Peyer's patch (tissue), 4 donors: ENCODE data around the gene RNF169. TPM values are rescaled to one million over a fixed set of nuclear protein-coding genes. Genes with fewer than 3 reads are reported as not detected.

Experiments used
- DNase-seq, 3 donors: peaks; one replicate each; pipeline ENCODE4 v3.0.0-alpha.2; 2017 to 2019
- H3K27ac ChIP-seq, 4 donors: fragments of 200-600 bp; sonication (generic); one replicate each; pipeline ENCODE4 v1.5.1; 2016 to 2019
- H3K27me3 ChIP-seq, 2 donors: fragments of 200-600 bp; sonication (generic); one replicate each; pipeline ENCODE4 v1.5.1; 2019
- H3K36me3 ChIP-seq, 3 donors: fragments of 200-600 bp; sonication (generic); one replicate each; pipeline ENCODE4 v1.5.1; 2016 to 2019
- H3K4me1 ChIP-seq, 4 donors: fragments of 200-600 bp; sonication (generic); one replicate each; pipeline ENCODE4 v1.5.1; 2016 to 2019
- H3K4me3 ChIP-seq, 4 donors: fragments of 200-600 bp; sonication (generic); 1 replicate in 3 of 4; 2 replicates in 1 of 4; pipeline ENCODE4 v1.5.1; 2016 to 2019; ENCODE audit warnings: mild to moderate bottlenecking in 1 of 4
- H3K9me3 ChIP-seq, 4 donors: fragments of 200-600 bp; sonication (generic); one replicate each; pipeline ENCODE4 v1.5.1; 2016 to 2019; ENCODE audit warnings: mild to moderate bottlenecking in 1 of 4
- CTCF ChIP-seq, 6 experiments: fragments of 450-650 bp in 4 of 6; fragments of 200-600 bp in 2 of 6; sonication (generic) in 1 of 6; IDR thresholded peaks; one replicate each; pipeline ENCODE4 v1.5.1; 2017 to 2019; ENCODE audit warnings: antibody characterized with exemption in 6 of 6, mild to moderate bottlenecking in 3 of 6, moderate library complexity in 1 of 6
- POLR2A ChIP-seq, 2 donors: fragments of 450-650 bp; IDR thresholded peaks; one replicate each; pipeline ENCODE4 v1.5.1; 2017; ENCODE audit warnings: antibody characterized with exemption in 2 of 2, mild to moderate bottlenecking in 2 of 2, moderate library complexity in 2 of 2
- total RNA-seq, 4 donors: library from RNA; depleted of rRNA; stranded (reverse); fragments of >200 nt; gene quantifications; one replicate each; pipeline ENCODE4 v1.1.0, GENCODE V29; 2016

Gene RNF169
- total RNA-seq, 4 donors from 2014 or later: 14.2 to 33.8 (median 19.2) TPM

GRCh38 chr11:74786574-74786973, 37.9 kb downstream of the RNF169 start:
- peaks cover 0 to 19% (median 8%) of the 10 kb centered on the region in 4 donors for H3K4me1 ChIP-seq
- no peak overlapping the region for H3K4me3 ChIP-seq
- no peaks in the 10 kb centered on the region for H3K9me3 ChIP-seq
- DNase-seq: no peak
- TF ChIP-seq CTCF (IDR thresholded peaks at IDR 0.05) (no peak), POLR2A (IDR thresholded peaks at IDR 0.05) (no peak)
- no peak overlapping the region for H3K27ac ChIP-seq
- H3K27me3 ChIP-seq: no peaks in the 10 kb centered on the region
- H3K36me3 ChIP-seq: peaks cover 0 to 20% (median 0%) of the 10 kb centered on the region in 3 donors

- no peak for DNase-seq
- Histone ChIP-seq H3K27me3 (no peaks in the 10 kb centered on the region), H3K4me3 (no peak overlapping the region), H3K27ac (no peak overlapping the region), H3K36me3 (peaks cover 0 to 42% (median 0%) of the 10 kb centered on the region in 3 donors), H3K4me1 (no peaks in the 10 kb centered on the region), H3K9me3 (no peaks in the 10 kb centered on the region)
- no peak for TF ChIP-seq POLR2A (IDR thresholded peaks at IDR 0.05)
- no peak for TF ChIP-seq CTCF (IDR thresholded peaks at IDR 0.05)
These were observed 42.9 kb downstream of the RNF169 start for GRCh38 chr11:74791333-74792100.

- Histone ChIP-seq H3K4me3 (no peak overlapping the region), H3K27ac (no peak overlapping the region), H3K27me3 (no peaks in the 10 kb centered on the region), H3K4me1 (no peaks in the 10 kb centered on the region), H3K9me3 (no peaks in the 10 kb centered on the region), H3K36me3 (peaks cover 0 to 3% (median 0%) of the 10 kb centered on the region in 3 donors)
- no peak for DNase-seq
- TF ChIP-seq CTCF (IDR thresholded peaks at IDR 0.05): no peak
- TF ChIP-seq POLR2A (IDR thresholded peaks at IDR 0.05): no peak
These were observed 57.6 kb downstream of the RNF169 start for GRCh38 chr11:74806267-74806666.

- no peak for DNase-seq
- Histone ChIP-seq H3K4me3 (no peak overlapping the region), H3K9me3 (no peaks in the 10 kb centered on the region), H3K27me3 (no peaks in the 10 kb centered on the region), H3K36me3 (peaks cover 0 to 15% (median 0%) of the 10 kb centered on the region in 3 donors), H3K4me1 (no peaks in the 10 kb centered on the region), H3K27ac (no peak overlapping the region)
- TF ChIP-seq POLR2A (IDR thresholded peaks at IDR 0.05): no peak
- no peak for TF ChIP-seq CTCF (IDR thresholded peaks at IDR 0.05)
These were observed 61.2 kb downstream of the RNF169 start for GRCh38 chr11:74809801-74810200.

- H3K36me3 ChIP-seq: peaks cover 0 to 38% (median 0%) of the 10 kb centered on the region in 3 donors
- H3K4me3 ChIP-seq: no peak overlapping the region
- H3K27ac ChIP-seq: no peak overlapping the region
- H3K27me3 ChIP-seq: no peaks in the 10 kb centered on the region
- no peaks in the 10 kb centered on the region for H3K4me1 ChIP-seq
- TF ChIP-seq CTCF (IDR thresholded peaks at IDR 0.05) (no peak), POLR2A (IDR thresholded peaks at IDR 0.05) (no peak)
- no peak for DNase-seq
- H3K9me3 ChIP-seq: no peaks in the 10 kb centered on the region
These were observed 67.3 kb downstream of the RNF169 start for GRCh38 chr11:74815966-74816365.
